KMS-11 (cell line): ENCODE data around the gene GNB1.

Experiments used
- H2AFZ ChIP-seq: fragments of 200-600 bp; sonication (generic); 2 replicates; pipeline ENCODE4 v1.6.1; 2016; ENCODE audit warnings: antibody characterized with exemption, mixed run types, low read depth
- H3K27ac ChIP-seq: fragments of 200-600 bp; sonication (generic); 2 replicates; pipeline ENCODE4 v1.6.1; 2016; ENCODE audit warnings: mild to moderate bottlenecking, mixed run types
- H3K27me3 ChIP-seq: fragments of 200-600 bp; sonication (generic); 2 replicates; pipeline ENCODE4 v1.6.1; 2017; ENCODE audit warnings: mild to moderate bottlenecking, low read depth, mixed run types, moderate library complexity; ENCODE audit not compliant: insufficient read depth
- H3K36me3 ChIP-seq: fragments of 200-600 bp; sonication (generic); 2 replicates; pipeline ENCODE4 v1.6.1; 2017; ENCODE audit warnings: mild to moderate bottlenecking, mixed run types; ENCODE audit not compliant: insufficient read depth
- H3K4me1 ChIP-seq: fragments of 200-600 bp; sonication (generic); 2 replicates; pipeline ENCODE4 v1.6.1; 2016; ENCODE audit warnings: mild to moderate bottlenecking, low read depth, mixed run types; ENCODE audit not compliant: poor library complexity, severe bottlenecking
- H3K4me2 ChIP-seq: fragments of 200-600 bp; sonication (generic); 2 replicates; pipeline ENCODE4 v1.7.0; 2016; ENCODE audit warnings: mild to moderate bottlenecking, mixed run types
- H3K4me3 ChIP-seq: fragments of 200-600 bp; sonication (generic); IDR thresholded peaks from 2 replicates; pipeline ENCODE4 v1.6.1; 2017; ENCODE audit warnings: low read depth, low read length, mixed read lengths; ENCODE audit not compliant: insufficient read depth
- H3K79me2 ChIP-seq: fragments of 200-600 bp; sonication (generic); 2 replicates; pipeline ENCODE4 v1.6.1; 2016; ENCODE audit warnings: low read depth, mixed run types; ENCODE audit not compliant: insufficient read depth
- H3K9ac ChIP-seq: fragments of 200-600 bp; sonication (generic); 2 replicates; pipeline ENCODE4 v1.6.1; 2016; ENCODE audit warnings: mild to moderate bottlenecking, mixed run types
- H4K20me1 ChIP-seq: fragments of 200-600 bp; sonication (generic); 2 replicates; pipeline ENCODE4 v1.6.1; 2016; ENCODE audit warnings: mild to moderate bottlenecking, mixed run types; ENCODE audit not compliant: insufficient read depth
- CTCF ChIP-seq: fragments of 200-600 bp; sonication (generic); conservative IDR thresholded peaks from 2 replicates; pipeline ENCODE4 v1.6.1; 2017; ENCODE audit warnings: low read depth, mild to moderate bottlenecking, antibody characterized with exemption, low read length, moderate library complexity, mixed read lengths

GNB1 gene

GRCh38 chr1:1922956-1923833, 32.3 kb upstream of the GNB1 start:
- Histone ChIP-seq H3K27ac (no peak overlapping the region), H2AFZ (no peak overlapping the region), H3K4me1 (peaks cover 3% of the 10 kb centered on the region), H3K4me2 (no peak overlapping the region), H4K20me1 (no peaks in the 10 kb centered on the region), H3K27me3 (peaks cover 52% of the 10 kb centered on the region), H3K79me2 (no peaks in the 10 kb centered on the region), H3K36me3 (no peaks in the 10 kb centered on the region), H3K9ac (no peak overlapping the region), H3K4me3 (no peak overlapping the region)
- TF ChIP-seq CTCF = no peak

GRCh38 chr1:1922702-1922955, 31.7 kb upstream of the GNB1 start:
- H3K4me2 ChIP-seq = no peak overlapping the region
- H3K4me1 ChIP-seq = peaks cover 6% of the 10 kb centered on the region
- no peak overlapping the region for H3K4me3 ChIP-seq
- H3K79me2 ChIP-seq = no peaks in the 10 kb centered on the region
- no peaks in the 10 kb centered on the region for H4K20me1 ChIP-seq
- peaks cover 51% of the 10 kb centered on the region for H3K27me3 ChIP-seq
- no peak overlapping the region for H2AFZ ChIP-seq
- no peak for TF ChIP-seq CTCF
- H3K9ac ChIP-seq = no peak overlapping the region
- no peaks in the 10 kb centered on the region for H3K36me3 ChIP-seq
- no peak overlapping the region for H3K27ac ChIP-seq

GRCh38 chr1:1921901-1922701, 31.2 kb upstream of the GNB1 start:
- no peak overlapping the region for H3K4me2 ChIP-seq
- no peak overlapping the region for H2AFZ ChIP-seq
- H3K79me2 ChIP-seq = no peaks in the 10 kb centered on the region
- H4K20me1 ChIP-seq = no peaks in the 10 kb centered on the region
- H3K4me3 ChIP-seq = no peak overlapping the region
- H3K27ac ChIP-seq = no peak overlapping the region
- H3K27me3 ChIP-seq = peaks cover 46% of the 10 kb centered on the region
- peaks cover 6% of the 10 kb centered on the region for H3K4me1 ChIP-seq
- H3K9ac ChIP-seq = no peak overlapping the region
- no peak for TF ChIP-seq CTCF
- no peaks in the 10 kb centered on the region for H3K36me3 ChIP-seq

GRCh38 chr1:1921459-1921862, 30.6 kb upstream of the GNB1 start:
- no peak overlapping the region for H3K9ac ChIP-seq
- H3K27ac ChIP-seq = no peak overlapping the region
- H3K4me1 ChIP-seq = peaks cover 6% of the 10 kb centered on the region
- peaks cover 41% of the 10 kb centered on the region for H3K27me3 ChIP-seq
- H2AFZ ChIP-seq = no peak overlapping the region
- H4K20me1 ChIP-seq = no peaks in the 10 kb centered on the region
- H3K4me3 ChIP-seq = no peak overlapping the region
- no peaks in the 10 kb centered on the region for H3K36me3 ChIP-seq
- no peak for TF ChIP-seq CTCF
- no peak overlapping the region for H3K4me2 ChIP-seq
- no peaks in the 10 kb centered on the region for H3K79me2 ChIP-seq
